ENCODE data around the gene FOXP1.

FOXP1 gene

DNA sequence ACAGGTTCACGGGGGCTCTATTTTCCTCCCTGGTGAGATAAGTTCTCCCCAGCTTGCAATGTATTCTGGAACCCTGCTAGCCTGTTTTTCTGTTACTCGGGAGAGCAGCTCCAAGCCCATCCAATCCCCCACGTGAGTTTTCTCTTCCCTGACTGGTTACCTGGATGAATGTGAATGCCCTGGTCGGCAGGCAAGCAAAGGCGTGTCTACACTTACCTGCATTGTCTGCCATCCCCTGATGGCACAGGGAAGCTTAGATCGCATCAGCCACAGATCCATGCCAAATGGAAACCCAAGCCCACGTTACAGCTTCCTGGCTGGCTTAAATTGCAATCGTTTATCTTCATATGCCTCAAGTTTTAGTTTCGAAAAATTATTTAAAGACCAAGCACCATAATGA lies 149.9 kb downstream of the FOXP1 start:
- DNase-seq (ENCODE audit: low read depth in 2 of 2, low spot score in 1 of 2): no peak

DNA sequence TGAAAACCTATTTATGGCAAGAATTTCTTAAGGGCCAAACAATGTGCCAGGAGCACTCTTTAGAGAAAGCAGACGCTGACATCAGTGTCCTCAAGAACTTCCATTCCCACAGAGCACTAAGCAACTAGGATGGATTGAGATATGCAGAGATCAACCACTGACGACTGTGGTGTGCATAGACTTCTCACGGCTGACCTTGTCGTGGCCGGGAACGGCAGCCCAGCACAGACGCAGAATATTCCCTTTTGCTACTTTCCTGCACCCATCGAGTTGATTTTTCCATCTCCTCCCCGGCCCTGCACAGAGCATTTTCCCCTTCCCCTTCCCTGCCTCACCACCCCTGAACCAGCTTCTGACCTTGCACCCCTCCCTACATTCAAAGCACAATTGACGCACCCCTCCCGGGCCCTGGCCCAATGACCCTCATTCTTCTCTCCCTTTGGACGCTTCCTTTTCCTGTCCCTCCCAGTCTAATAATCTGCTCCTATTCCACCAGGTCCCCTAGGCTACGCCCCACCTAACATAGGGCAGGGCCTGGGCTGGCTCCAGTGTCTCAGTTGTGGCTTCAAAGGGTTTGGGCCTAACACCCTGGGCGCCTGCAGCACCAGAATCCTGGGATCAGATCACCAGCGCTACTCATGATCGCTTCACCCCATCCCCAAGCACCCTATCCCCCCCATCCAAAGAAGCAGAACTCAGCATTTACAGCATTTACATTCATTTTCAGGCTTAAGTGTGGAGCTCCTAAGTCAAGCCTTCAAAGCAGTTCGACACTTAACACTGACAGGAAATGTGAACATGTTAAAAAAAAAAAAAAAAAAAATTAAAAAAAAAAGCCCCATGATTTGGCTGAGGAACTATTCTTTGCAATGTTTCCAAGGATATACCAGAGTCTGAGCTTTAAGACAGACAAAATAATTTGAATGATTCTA lies 151.2 kb downstream of the FOXP1 start:
- DNase-seq (ENCODE audit: low read depth in 2 of 2, low spot score in 1 of 2): no peak

DNA sequence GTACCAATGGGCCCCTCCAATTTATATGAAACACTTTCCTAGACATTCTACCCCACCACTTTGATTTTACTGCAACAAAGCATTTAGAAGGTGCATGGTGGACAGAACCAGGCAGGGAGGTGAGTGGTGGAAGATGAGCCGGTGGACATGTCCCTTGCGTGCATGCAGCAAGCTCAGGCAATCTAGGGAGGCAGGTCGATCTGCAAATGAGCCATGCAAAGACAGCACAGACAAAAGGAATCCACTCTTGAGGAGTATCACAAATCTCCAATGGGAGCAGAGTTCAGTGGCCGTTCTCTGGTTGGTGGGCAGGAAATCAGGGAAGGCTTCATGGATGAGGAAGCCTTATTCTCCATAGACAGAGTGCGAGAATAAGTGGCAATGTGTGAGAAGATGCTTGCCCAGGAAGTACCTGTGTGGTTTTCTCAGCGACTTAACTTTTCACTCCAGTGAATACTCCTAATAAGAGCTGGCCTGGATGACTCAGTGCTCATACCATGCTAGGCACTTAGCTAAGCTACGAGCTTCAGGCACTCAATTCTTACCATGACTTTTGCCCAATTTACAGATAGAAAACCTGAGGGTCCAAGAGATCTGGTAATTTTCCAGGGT lies 152.5 kb downstream of the FOXP1 start:
- no peak for DNase-seq (ENCODE audit: low read depth in 2 of 2, low spot score in 1 of 2)

DNA sequence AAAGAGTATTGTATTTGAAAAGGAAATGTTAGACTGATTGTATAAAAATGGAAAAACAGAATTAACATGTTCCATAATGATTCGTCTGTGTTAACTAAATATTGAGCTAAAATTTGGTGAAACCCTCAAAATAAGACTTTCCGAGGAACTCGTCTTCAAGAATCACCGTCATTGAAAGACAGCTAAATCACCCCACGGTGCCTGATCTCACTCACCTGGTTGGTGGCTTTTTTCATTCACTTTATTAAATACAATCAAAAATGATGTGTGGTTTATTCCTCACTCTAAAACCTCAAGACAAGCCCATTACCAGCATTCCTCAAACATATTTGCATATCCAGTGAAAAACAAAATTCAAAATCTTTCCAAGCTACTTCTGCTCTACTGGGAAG lies 153.9 kb downstream of the FOXP1 start:
- DNase-seq (ENCODE audit: low read depth in 2 of 2, low spot score in 1 of 2): no peak

DNA sequence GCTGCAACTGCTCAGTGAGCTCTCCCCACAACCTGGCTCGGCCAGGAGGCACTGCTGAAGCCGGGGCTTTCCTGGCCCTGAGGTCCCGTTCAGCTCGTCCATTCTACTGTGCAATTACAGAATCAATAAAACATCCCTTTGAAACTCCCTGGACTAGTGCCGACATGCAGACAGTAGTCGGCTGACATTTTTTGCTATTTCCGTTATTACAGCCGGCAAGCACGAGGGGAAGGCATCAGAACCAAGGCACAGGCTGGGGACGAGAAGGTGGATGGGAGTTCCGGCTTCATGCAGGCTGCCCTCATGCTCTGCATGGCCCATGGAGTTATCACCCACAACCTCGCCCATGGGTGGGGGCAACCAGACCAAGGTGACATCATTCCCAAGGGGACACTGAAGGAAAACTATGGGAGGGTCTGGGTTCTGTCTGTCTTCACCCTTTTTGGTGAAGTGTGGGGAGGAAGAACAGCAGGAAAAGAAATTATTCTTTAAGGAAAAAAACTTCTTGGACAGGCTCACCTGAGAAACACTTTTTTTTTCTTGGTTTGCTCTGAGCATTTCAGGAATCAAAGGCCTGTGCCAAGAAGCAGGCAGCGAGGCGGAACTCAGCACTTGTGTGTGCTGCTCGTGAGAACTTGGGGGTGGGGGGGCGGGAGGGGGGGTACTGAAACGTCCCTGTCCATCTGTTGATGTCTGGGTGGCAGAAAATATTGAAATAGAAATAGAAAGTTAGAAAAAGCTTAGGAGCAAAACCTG lies 154.5 kb downstream of the FOXP1 start:
- no peak for DNase-seq (ENCODE audit: low read depth in 2 of 2, low spot score in 1 of 2)

DNA sequence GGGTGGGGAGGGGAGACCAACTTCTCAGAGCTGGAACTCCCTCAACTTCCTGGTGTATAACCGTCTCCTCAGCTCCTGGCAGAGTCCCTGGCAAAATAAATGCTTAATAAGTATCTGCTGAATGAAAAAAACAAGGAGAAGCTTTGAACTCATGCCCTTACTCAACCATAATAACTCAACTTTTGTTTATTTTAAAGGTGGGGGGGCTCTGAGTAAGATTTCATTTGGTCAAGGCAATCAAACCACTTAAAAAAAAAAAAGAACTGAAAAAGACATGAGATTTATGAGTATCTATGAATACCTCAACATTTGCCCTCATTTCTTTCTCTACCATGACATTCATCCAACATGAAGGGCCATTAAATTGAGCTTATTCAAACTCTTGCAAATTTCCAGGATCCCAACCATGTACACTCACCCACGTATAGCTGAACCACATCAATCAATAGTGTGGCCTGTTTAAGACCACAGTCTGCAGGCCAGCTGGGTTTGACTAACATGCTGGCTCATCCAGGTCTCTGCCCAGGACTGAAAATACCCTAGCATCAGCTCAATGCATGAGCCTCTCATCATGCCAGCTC lies 157.9 kb downstream of the FOXP1 start:
- DNase-seq (ENCODE audit: low read depth in 2 of 2, low spot score in 1 of 2): no peak

DNA sequence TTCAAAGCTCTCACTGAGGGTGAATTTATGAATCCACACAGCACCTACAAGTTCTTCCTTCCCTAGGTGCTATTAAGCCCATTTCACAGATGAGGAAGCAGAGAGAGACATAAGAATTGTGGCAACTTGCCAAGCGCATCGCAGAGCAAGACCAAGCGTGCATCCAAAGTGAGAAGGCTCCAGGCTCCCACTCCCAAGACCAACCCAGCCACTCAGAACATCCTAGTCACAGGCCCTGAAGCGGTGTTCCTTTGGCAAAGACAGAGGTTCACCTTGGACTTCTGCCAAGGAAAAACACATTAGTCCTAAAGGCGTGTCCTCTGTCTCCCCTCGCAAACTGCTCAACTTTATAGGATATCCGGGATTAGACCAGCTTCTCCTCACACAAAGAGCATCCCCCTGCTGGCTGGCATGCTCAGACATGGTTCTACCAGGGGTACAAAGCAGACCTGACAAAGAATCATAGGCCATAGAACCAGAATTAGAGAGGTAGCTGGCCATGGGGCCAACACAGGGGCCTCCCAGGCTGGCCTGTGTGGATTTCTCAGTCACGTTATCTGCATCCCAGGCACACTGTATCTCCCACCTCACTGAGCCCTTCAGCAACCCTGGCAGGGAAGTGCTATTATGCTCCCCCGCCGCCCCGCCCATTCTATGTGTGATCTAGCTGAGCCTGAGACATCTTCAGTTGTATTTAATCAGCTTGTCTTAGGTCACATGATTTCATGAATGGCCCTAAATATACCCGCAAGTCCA lies 160.2 kb downstream of the FOXP1 start:
- no peak for DNase-seq (ENCODE audit: low read depth in 2 of 2, low spot score in 1 of 2)

DNA sequence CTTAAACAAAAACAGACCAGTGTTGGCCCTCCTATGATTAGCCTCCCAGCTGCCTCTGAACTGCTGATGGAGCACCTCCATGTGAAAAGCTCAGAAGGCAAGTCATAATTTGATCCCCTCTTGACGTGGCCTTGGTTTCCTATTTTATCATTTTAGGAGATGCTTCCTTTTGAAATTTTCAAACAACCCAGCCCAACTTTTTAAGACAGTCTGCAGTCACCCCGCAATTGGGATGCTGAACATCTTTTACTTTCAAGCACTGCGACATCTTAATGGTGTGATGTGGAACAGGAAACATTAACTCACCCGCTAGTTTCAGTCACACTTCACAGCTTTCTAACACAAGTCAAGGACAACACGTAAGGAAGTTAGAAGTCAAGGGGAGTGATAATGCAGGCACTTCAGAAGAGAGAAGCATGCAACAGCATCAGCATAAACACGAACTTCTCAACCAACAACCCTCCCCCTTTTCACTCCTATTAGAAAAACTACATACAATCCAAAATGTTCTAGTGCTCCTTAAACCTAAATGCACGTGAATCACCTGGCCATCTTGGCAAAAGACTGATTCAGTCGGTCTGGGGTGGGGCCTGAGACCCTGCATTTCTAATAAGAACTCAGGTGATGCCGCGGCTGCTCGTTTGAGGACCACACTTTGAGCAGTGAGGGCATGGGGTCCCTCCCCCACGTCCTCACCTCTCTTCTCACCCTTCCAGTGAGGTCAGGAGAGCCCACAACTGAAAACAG lies 161.5 kb downstream of the FOXP1 start:
- no peak for DNase-seq (ENCODE audit: low read depth in 2 of 2, low spot score in 1 of 2)

DNA sequence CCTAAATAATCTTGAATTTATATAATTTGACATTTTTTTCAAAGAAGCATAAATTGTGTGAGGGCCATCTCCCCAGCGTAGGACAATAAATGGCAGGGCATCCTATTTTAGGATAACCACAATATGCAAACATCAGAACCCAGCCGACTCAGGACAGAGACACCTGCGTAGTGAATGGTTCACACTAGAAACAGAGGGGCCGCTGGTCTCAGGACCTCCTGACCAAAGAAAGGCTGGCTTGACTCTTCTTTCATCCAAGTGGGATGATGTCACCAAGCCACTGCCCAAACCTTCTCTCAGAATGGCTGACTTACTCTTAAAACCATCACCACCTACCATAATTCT lies 162.1 kb downstream of the FOXP1 start:
- no peak for DNase-seq (ENCODE audit: low read depth in 2 of 2, low spot score in 1 of 2)

DNA sequence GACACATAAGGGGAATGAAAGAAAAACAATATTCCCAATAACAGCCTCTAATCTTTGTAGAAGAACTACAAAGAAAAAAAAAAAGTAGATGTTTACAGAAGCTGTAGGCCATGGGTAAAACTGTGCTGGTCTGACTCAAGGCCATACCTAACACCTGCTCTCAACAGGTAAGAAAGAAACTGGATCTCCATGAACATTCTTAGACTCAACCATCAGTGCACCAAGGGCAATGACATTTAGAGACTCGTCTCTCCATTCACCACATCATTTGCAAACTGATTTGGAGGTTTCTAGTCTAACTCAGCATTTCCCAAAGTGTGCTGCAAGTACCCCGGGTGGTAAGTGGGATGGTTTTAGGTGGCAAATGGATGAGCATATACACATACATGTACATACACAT lies 164.2 kb downstream of the FOXP1 start:
- no peak for DNase-seq (ENCODE audit: low read depth in 2 of 2, low spot score in 1 of 2)

DNA sequence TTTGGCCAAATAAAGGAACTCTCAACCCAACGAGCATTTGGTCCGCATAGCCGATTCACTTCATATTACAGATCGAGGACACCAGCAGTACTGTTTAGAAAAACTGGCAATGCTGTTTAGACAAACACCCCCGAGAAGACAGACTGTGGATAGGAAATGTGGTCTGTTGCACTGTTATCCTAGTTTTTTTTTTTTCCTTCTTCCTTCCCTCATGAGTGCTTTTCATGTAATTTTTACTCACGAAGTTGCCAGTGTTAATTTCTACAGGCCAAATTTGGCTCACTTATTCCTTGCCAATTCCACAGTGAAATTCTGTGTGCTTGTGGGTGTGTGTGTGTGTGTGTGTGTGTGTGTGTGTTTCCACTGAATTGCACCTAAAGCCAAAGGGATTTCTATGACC lies 165.7 kb downstream of the FOXP1 start:
- no peak for DNase-seq (ENCODE audit: low read depth in 2 of 2, low spot score in 1 of 2)

DNA sequence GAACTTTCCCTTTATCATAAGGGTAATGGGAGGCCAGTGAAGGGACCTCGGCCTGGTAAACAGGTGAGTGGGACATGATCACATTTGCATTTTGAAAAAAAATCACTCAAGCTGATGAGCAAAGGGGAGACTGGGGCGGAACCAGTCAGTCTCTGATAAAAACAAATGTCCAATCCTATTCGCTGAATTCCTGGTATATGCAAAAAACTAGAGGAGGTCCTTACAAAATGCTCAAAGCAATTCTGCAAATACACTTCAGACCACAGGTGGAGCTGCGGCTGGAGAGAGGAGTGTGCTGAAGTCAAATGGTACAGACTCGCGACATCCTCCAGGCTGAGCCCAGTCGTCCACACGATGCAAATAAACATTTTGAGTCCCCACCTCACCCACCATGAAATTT lies 166.7 kb downstream of the FOXP1 start:
- DNase-seq (ENCODE audit: low read depth in 2 of 2, low spot score in 1 of 2): no peak

DNA sequence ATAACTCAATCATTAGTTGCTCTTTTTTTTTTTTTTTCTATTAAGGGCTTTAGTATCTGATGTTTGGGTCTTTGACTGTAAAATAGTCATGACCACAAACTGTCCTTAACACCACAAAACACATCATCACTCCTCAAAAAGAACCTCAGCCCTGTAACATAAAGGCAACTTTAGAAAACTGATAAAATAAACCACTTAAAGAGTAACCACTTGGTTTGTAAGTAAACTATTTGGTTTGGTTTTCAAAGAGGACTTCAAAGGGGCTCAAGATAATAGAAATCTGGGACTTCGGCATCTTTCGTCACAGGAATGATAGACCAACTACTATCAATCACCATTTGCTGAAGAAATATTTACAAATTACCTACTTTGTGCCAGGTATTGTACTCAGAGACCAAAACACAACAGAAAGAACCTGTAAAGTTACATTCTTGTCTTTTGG lies 167.8 kb downstream of the FOXP1 start:
- no peak for DNase-seq (ENCODE audit: low read depth in 2 of 2, low spot score in 1 of 2)

DNA sequence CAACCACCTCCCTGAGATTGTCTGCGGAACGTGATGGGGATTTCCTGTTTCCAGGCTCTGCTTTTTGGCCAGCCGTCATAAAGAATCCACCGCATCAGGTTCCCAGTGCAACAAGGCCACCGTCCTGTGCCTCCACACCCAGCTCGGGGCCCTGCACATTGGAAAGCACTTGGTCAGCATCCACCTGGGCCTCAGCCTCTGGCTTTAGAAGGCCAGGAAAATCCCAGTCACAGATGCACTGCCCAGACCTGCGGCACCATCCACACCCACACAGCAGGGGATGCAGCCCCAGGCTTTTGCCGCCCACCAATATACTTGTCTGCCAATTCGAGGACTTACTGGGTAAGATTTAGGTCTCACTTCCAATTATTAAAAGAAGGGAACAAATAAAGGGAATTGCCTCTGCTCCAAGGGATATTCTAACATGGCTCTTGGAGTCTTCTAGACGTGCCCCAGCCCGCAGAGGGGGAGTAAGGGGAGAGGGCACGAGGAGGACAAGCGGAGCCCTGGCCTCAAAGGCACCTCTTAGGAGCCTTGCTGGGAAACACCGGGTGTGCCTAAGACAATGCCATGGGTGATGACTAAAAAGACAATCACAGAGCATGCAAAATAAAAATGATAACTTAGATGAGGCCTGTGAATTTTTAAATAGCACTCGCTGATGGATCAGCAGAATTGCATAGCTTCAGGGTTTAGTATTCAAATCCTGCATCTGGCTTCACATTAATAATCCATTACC lies 169.2 kb downstream of the FOXP1 start:
- no peak for DNase-seq (ENCODE audit: low read depth in 2 of 2, low spot score in 1 of 2)

DNA sequence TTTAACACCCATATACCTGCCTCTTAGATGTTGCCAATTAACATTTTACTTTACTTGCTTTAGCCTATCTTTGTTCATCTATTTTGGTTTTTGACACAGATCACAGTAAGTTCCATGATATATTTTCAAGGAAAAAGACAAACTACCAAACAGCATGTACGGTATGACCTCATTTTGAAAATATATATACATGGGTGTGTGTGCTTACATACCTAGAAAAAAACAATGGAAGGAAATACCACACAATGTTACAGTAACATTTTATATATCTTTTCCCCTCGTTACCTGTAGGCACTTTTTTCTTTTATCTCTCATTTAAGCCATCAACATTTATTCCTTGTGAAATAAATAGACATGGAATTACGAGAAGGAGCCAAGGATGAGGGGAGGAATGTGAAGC lies 170.0 kb downstream of the FOXP1 start:
- DNase-seq (ENCODE audit: low read depth in 2 of 2, low spot score in 1 of 2): no peak

DNA sequence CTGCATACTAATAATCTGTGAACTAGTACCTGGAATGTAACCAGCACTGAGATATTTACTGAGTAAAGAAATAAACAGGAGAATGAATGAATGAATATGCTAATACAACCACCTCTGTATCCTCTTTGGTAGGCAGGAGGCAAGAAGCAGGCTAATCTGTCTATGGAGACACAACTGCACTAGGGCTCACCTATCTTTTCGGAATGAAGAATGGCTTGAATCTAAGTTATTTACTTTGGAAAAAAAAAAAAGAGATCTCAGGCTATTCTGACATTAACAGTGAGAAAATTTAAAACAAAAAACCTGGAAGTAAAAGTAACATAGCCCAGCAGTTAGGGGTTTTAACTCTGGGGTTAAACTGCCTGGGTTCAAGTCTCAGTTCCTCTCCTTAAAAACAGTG lies 174.2 kb downstream of the FOXP1 start:
- DNase-seq (ENCODE audit: low read depth in 2 of 2, low spot score in 1 of 2): no peak

DNA sequence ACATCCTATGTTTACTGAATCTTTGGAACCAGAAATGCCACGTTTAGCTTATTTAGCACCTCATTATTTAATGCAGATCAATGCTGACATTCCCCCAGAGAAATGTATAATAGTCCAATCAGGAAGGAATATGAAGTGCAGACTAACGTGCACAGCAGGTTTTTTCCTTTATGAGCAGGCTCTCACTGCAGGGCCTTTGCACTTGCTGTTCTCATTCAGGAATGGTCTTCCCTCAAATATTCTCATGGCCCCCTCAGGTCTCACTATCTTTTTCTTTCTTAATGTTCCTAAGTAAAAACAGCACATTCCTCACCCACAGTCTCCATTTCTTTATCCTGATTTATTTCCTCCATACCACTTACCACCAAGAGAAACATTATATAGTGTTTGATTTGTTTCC lies 174.6 kb downstream of the FOXP1 start:
- DNase-seq (ENCODE audit: low read depth in 2 of 2, low spot score in 1 of 2): no peak

DNA sequence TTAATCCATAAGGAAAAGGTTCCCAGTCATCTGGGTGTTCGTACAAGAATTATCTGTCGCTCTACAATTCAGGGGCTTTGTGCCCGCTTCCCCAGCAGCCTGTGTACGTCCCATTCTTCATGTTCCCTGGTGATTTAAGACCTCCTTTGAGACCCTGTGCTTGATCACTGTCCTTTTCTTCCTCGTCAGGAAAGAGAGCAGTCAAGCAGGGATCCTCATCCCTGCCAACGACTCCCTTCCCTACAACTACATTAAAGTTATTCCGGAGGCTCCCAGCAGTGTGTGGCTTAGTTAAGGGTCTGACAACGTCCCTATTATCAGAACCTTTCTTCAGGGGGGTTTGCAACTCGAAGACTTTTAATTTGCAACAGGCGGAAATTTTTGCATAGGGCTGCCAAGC lies 175.7 kb downstream of the FOXP1 start:
- DNase-seq (ENCODE audit: low read depth in 2 of 2, low spot score in 1 of 2): no peak

DNA sequence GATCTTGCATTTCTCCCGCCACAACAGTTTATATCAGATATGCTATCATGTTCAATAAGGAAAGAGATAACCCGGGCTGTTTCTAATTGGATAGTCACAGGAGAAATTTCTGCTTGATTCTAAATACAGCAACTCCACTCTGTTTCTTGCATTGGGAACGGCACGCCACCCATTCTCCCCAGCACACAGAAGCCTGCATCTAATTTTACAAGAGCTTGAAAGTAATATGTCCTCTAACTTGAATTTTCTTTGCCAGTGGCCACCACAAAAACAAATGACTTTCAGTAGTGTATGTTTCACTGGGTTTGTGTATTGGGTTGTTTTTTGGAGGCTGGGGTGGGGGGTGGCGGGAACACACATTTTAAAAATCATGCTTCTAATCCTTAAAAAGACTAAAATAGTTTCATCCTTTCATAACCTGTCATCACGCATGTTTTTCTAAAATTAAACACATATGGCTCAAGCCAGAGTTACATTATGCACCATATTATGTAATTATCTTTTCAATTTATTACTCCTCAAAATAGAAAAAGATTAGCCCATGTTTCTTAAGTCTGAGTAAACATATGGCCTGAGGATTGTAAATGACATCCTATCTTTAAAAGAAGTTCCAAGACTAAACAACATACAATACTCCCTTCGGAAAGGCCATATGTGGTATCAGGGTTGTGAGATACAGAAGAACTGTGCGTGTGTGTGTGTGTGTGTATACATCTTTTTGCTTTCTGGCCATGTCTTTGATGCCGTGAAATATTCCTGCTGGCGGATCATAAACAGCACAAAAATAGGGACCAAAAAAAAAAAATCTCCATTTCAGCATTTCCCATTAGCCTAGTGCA lies 176.3 kb downstream of the FOXP1 start:
- no peak for DNase-seq (ENCODE audit: low read depth in 2 of 2, low spot score in 1 of 2)

All from stimulated activated CD8-positive, alpha-beta memory T cell treated with anti-CD3 and anti-CD28 coated beads, Interleukin-4, amount 100 ng/mL, for 4 hours (primary cell).